Measurements from ENCODE around the gene DTD1.

- TF ChIP-seq CTCF (IDR thresholded peaks at IDR 0.05; ENCODE audit: insufficient read depth, low read length, poor library complexity, severe bottlenecking) (no peak), EZH2phosphoT487 (conservative IDR thresholded peaks at IDR 0.05; ENCODE audit: low read length) (no peak)
Observed at GRCh38 chr20:18717062-18717461, 129.2 kb downstream of the DTD1 start.

All from SU-DHL-6 (cell line).